ENCODE data around the gene SYNE2. TPM values are rescaled to one million over a fixed set of nuclear protein-coding genes. Genes with fewer than 3 reads are reported as not detected.
A peak's percentile ranks its signal among the peaks of the same experiment; 100 is the strongest.

The SYNE2 gene
- total RNA-seq, 1 donor from 2014 or later: 28.4 TPM

DNA sequence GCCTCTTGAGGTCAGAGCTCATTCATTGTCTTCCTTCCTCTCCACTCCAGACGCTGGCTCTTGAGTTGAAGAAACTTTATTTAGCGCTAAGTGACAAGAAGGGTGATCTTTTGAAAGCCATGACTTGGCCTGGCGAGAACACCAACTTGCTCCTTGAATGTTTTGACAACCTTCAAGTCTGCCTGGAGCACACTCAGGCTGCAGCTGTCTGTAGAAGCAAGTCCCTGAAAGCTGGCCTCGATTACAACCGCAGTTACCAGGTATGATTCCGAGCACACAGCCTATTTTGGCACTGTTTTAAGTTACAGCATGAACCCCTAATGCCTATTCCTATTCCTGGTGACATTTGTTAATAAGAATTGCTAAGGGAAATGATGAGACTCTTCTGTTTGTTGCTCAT lies 273.7 kb downstream of the SYNE2 start:
- TF ChIP-seq, protein P1, sequence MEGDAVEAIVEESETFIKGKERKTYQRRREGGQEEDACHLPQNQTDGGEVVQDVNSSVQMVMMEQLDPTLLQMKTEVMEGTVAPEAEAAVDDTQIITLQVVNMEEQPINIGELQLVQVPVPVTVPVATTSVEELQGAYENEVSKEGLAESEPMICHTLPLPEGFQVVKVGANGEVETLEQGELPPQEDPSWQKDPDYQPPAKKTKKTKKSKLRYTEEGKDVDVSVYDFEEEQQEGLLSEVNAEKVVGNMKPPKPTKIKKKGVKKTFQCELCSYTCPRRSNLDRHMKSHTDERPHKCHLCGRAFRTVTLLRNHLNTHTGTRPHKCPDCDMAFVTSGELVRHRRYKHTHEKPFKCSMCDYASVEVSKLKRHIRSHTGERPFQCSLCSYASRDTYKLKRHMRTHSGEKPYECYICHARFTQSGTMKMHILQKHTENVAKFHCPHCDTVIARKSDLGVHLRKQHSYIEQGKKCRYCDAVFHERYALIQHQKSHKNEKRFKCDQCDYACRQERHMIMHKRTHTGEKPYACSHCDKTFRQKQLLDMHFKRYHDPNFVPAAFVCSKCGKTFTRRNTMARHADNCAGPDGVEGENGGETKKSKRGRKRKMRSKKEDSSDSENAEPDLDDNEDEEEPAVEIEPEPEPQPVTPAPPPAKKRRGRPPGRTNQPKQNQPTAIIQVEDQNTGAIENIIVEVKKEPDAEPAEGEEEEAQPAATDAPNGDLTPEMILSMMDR (IDR thresholded peaks at IDR 0.05): no peak
- Mint-ChIP-seq H3K27ac (ENCODE audit: unreplicated experiment) (no peak overlapping the region), H3K4me1 (ENCODE audit: unreplicated experiment) (no peaks in the 10 kb centered on the region), H3K27me3 (ENCODE audit: unreplicated experiment) (no peaks in the 10 kb centered on the region), H3K36me3 (ENCODE audit: unreplicated experiment) (peaks cover 32% of the 10 kb centered on the region), H3K9me3 (ENCODE audit: unreplicated experiment) (peaks cover 5% of the 10 kb centered on the region), H3K4me3 (ENCODE audit: unreplicated experiment) (no peak overlapping the region)
- no peak for DNase-seq (ENCODE audit: extremely low spot score, unreplicated experiment)

DNA sequence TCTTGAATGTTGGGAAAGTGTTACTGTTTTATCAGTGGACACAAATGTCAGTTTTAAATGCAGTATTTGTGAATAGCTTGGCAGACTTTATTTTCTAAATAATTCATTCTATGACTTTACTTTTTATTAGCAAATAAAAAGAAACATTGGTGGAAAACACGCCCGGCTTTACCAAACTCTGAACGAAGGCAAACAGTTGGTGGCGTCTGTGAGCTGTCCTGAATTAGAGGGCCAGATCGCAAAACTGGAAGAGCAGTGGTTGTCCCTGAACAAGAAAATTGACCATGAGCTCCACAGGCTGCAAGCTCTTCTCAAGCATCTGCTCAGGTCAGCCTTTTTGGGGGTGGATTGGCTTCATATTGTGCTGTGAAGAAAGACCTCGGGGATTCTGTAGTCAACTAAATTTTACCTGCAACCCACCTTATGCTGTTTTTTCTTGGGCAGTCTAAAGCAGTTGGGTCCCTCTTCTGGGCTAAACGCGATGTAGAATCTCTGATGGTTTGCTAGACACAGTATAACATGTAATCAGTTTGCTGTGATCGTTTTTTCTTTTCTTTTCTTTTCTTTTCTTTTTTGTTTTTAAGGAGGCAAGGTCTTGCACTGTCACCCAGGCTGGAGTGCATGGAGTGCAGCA lies 285.0 kb downstream of the SYNE2 start:
- H3K4me1 Mint-ChIP-seq (ENCODE audit: unreplicated experiment): no peaks in the 10 kb centered on the region

DNA sequence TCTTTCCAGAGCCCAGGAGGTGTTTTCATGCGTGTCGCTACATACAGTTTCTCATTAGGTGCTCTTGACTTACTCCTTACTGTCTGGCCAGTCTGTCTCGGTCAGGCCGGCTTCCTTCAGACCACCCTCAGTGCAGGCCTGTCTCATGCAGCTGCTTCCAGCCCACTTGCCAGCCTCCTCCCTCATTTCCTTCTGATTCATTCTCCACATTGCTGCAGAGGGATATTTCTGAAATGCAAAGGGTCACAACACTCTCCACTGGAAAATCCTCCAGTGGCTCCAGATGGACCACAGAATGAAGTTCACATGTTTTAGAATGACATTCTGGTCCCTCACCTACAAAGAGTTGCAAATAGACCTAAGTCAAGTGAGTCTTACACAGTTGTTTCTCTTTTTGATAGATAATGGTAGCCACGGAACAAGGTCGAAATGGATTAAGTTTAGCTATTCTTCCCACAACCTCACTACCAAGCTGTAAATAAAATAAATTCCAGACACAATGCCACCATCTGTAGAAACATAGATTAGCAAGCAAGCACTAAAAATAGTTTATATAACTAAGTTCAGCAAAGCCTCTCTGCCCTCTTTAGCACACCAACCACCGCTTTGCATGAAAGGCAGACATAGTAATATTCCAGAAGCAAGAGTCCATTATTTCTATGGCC lies 294.5 kb downstream of the SYNE2 start:
- Mint-ChIP-seq H3K4me3 (ENCODE audit: unreplicated experiment) (no peak overlapping the region), H3K36me3 (ENCODE audit: unreplicated experiment) (peaks cover 4% of the 10 kb centered on the region), H3K27ac (ENCODE audit: unreplicated experiment) (no peak overlapping the region), H3K4me1 (ENCODE audit: unreplicated experiment) (peaks cover 6% of the 10 kb centered on the region), H3K9me3 (ENCODE audit: unreplicated experiment) (no peaks in the 10 kb centered on the region), H3K27me3 (ENCODE audit: unreplicated experiment) (no peaks in the 10 kb centered on the region)
- DNase-seq (ENCODE audit: extremely low spot score, unreplicated experiment): no peak
- TF ChIP-seq, protein P1 (IDR thresholded peaks at IDR 0.05): no peak

More for the DNA sequence above, 285.0 kb downstream of the SYNE2 start:
- Mint-ChIP-seq H3K27ac (ENCODE audit: unreplicated experiment) (no peak overlapping the region), H3K36me3 (ENCODE audit: unreplicated experiment) (peaks cover 28% of the 10 kb centered on the region), H3K4me3 (ENCODE audit: unreplicated experiment) (no peak overlapping the region), H3K27me3 (ENCODE audit: unreplicated experiment) (no peaks in the 10 kb centered on the region), H3K9me3 (ENCODE audit: unreplicated experiment) (no peaks in the 10 kb centered on the region)
- TF ChIP-seq, protein P1 (IDR thresholded peaks at IDR 0.05): peak; percentile 35
- no peak for DNase-seq (ENCODE audit: extremely low spot score, unreplicated experiment)

DNA sequence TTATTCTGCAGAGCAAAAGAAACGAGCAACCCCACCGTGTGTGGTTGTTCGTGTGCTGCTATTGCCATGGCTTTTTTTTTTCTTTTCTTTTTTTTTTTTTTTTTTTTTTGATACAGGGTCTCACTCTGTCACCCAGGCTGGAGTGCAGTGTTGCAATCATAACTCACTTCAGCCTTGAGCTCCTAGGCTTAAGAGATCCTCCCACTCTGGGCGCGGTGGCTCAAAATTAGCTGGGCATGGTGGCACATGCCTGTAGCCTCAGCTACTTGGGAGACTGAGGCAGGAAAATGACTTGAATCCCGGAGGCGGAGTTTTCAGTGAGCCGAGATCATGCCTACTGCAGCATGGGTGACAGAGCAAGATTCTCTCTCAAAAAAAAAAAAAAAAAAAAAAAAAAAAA lies 297.1 kb downstream of the SYNE2 start:
- Mint-ChIP-seq H3K27me3 (ENCODE audit: unreplicated experiment) (no peaks in the 10 kb centered on the region), H3K36me3 (ENCODE audit: unreplicated experiment) (peaks cover 8% of the 10 kb centered on the region), H3K27ac (ENCODE audit: unreplicated experiment) (no peak overlapping the region), H3K9me3 (ENCODE audit: unreplicated experiment) (no peaks in the 10 kb centered on the region), H3K4me3 (ENCODE audit: unreplicated experiment) (no peak overlapping the region), H3K4me1 (ENCODE audit: unreplicated experiment) (peaks cover 6% of the 10 kb centered on the region)
- no peak for DNase-seq (ENCODE audit: extremely low spot score, unreplicated experiment)
- TF ChIP-seq, protein P1 (IDR thresholded peaks at IDR 0.05): no peak

DNA sequence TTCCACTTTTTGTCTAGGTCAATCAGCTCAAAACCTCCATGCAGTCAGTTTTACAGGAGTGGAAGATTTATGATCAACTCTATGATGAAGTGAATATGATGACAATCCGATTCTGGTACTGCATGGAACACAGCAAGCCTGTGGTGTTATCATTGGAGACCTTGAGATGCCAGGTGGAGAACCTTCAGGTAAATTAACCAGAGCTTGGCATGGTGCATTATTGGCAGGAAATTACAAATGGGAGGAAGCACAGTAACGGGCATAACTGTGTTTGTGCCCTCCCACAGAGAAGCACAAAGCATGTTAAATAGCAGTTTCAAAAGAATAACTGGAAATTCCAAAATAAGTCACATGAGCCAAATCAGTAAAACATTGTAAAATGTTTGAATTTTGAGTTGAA lies 305.8 kb downstream of the SYNE2 start:
- H3K36me3 Mint-ChIP-seq (ENCODE audit: unreplicated experiment): peaks cover 16% of the 10 kb centered on the region
- no peak overlapping the region for H3K4me3 Mint-ChIP-seq (ENCODE audit: unreplicated experiment)
- H3K27ac Mint-ChIP-seq (ENCODE audit: unreplicated experiment): no peak overlapping the region
- no peak for DNase-seq (ENCODE audit: extremely low spot score, unreplicated experiment)
- no peaks in the 10 kb centered on the region for H3K9me3 Mint-ChIP-seq (ENCODE audit: unreplicated experiment)
- TF ChIP-seq, protein P1 (IDR thresholded peaks at IDR 0.05): no peak
- no peaks in the 10 kb centered on the region for H3K4me1 Mint-ChIP-seq (ENCODE audit: unreplicated experiment)
- H3K27me3 Mint-ChIP-seq (ENCODE audit: unreplicated experiment): no peaks in the 10 kb centered on the region

All from osteocyte (in vitro differentiated cells).